GM19193 (cell line): ENCODE results near the gene CNNM1.

Experiments
- POLR2A ChIP-seq: IDR thresholded peaks from 4 replicates; pipeline ENCODE4 v1.6.1; 2011; ENCODE audit not compliant: insufficient read depth, insufficient read length; ENCODE audit errors: extremely low read depth

The CNNM1 gene

GRCh38 chr10:99347672-99348071 is 18.5 kb downstream of the CNNM1 start:
- no peak for TF ChIP-seq POLR2A

DNA sequence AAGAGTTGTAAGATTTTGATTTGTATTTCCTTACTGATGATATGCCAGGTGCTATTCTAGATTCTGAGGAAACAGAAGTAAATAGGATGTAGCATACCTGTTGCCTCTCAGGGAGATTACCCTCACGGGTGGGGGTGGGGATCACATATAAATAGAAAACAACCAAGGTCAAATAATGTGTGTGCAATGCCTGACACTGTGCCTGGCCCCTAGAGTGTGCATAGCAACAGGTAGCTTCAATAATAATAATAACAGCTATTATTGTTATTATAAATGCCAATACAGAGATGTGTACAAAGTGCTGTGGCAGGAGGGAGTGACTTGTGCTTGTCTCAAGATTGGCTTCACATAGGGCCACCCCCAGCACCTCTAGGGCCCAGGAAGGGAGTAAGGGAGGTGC is 24.0 kb downstream of the CNNM1 start:
- no peak for TF ChIP-seq POLR2A

DNA sequence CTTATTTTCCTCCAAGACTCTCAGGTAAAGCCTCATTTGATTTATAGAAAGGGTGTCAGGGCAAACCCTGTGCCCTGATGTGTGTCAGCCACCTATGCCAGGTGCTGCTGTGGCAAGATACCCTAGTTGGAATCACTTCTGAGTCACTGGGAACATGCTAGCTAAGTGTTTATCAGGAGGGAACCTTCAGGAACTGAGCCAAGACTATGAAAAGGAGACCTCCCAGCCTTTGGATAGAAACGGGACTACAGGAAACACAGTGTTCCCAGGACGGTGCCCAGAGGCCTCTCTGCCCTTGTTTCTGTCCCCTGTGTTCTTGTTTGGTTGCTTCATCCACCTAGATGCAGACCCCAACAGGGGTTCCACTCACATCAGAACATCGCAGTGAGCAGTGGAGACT is 28.5 kb downstream of the CNNM1 start:
- TF ChIP-seq POLR2A, result no peak

DNA sequence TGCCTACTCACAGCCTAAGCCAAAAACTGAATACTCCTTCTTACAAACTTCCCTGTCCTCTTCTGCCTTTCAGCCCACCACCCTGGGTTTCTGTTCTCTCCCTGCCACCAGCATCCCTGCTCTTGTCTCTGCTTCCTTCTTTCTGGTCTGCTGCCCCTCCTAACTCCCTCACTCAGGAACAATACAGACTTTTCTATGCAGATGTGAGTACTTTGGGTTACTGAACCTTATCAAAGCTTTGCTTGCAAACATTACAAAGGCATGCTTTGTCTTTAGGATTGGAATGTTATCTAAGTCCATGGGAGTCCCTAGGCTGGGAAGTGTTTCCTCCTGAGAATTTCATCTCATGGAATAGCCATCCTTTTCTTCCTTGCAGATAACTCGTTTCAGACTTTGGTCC is 28.9 kb downstream of the CNNM1 start:
- no peak for TF ChIP-seq POLR2A

GRCh38 chr10:99360934-99361333 is 31.8 kb downstream of the CNNM1 start:
- no peak for TF ChIP-seq POLR2A

DNA sequence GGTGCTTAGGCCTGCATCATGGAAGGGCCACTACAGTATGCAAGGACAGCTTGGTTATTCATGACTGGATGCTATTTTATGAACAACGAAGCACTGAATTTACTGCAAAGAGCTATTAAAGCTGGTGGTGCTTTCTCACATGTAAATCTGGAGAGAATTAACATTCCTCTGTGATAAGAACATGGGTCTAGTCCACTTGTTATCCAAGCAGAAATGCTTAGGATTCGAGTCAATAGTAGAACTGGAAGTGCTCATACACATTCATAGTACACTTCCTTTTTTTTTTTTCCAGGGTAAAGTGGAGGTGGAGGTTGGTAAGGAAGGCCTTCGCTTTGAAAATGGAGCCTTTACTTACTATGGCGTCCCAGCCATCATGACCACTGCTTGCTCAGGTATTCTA is 35.0 kb downstream of the CNNM1 start:
- no peak for TF ChIP-seq POLR2A

GRCh38 chr10:99365311-99365710 is 36.2 kb downstream of the CNNM1 start:
- no peak for TF ChIP-seq POLR2A

DNA sequence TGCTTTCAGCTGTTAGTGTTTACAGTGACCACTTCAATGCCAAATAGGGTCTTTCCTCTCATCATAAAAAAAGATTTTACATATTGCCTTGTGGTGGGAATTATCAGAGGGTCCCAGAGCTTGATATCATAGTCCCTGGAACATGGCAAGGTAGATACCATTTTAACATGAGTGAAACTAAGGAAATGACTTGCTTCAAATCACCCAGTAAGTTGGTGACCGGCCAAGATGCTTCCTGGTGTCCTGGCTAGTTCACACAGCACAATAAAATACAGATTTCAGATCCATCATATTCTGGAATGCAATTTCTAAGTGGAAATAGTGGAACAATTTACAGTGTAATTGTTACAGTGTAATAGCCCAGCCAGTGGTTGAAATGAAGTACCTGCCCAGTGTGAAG is 36.6 kb downstream of the CNNM1 start:
- no peak for TF ChIP-seq POLR2A

DNA sequence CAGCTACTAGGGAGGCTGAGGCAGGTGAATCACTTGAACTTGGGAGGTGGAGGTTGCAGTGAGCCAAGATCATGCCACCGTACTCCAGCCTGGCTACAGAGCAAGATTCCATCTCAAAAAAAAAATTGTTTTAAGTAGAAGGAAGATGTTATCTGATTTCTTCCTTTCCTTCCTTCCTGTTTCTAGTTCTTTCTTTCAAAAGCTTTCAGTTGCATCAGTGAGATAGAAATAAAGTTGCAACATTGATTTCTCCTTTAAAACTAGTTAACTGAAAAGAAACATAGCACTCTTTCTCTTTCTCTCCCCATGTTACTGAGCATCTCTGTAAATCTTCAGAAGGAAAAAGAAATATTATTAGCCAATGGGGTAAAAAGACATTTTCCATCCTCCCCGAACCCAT is 37.5 kb downstream of the CNNM1 start:
- TF ChIP-seq POLR2A, result no peak

- no peak for TF ChIP-seq POLR2A
These were observed 39.5 kb downstream of the CNNM1 start for GRCh38 chr10:99368646-99369045.

- no peak for TF ChIP-seq POLR2A
These were observed 40.0 kb downstream of the CNNM1 start for GRCh38 chr10:99369126-99369525.

- TF ChIP-seq POLR2A, result no peak
These were observed 40.4 kb downstream of the CNNM1 start for GRCh38 chr10:99369551-99369950.

DNA sequence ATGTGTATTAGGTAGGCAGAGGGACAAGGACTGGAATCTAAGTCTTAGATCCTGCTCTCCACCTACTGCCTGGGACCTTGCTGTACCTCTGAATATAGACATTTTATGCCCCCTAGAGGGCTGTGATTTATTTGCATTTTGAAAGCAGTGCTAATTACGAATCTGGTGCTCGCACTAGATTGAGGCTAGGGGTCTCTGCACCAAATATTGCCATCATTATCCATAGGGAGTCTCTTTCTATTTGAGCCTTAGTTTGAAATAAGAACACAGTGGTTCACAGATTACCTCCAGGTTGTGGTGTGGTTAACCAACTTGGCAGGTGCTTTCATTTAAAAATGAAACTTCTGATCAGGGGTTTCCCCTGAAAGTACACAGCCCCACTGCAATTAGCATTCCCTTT is 41.8 kb downstream of the CNNM1 start:
- no peak for TF ChIP-seq POLR2A

- no peak for TF ChIP-seq POLR2A
These were observed 43.6 kb downstream of the CNNM1 start for GRCh38 chr10:99372546-99373271.

- no peak for TF ChIP-seq POLR2A
These were observed 45.4 kb downstream of the CNNM1 start for GRCh38 chr10:99374526-99374925.

DNA sequence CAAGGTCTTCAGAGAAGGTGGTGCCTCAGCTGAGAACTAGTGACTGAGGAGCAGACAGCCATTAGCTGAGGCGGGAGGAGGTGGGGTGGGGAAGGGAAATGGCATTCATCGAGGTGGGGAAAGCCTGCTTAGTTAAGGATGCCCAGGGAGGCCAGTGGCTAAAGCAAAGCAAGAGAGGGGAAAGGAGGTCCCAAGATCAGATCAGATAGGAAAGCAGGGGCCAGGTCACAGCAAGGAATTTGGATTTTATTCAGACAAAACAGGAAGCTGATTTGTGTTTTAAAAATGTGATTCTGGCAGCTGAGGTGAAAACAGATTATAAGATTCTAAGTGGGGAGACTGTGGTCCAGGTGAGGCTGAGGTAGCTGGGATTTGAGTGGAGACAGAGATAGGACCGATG is 45.8 kb downstream of the CNNM1 start:
- TF ChIP-seq POLR2A, result no peak

GRCh38 chr10:99375426-99375825 is 46.3 kb downstream of the CNNM1 start:
- no peak for TF ChIP-seq POLR2A
